Liver (tissue), 9 donors: ENCODE results near the gene DPP7. TPM values are rescaled to one million over a fixed set of nuclear protein-coding genes. Genes with fewer than 3 reads are reported as not detected.

ENCODE experiments used
- DNase-seq: peaks from one replicate; pipeline ENCODE4 v3.0.0-alpha.2; 2017; ENCODE audit warnings: low spot score
- H3K27ac ChIP-seq, 2 donors: one replicate each; pipeline ENCODE4 v1.7.0; 2013; ENCODE audit warnings: inconsistent platforms in 2 of 2, low read length in 2 of 2, control low read depth in 1 of 2, low read depth in 1 of 2, mild to moderate bottlenecking in 1 of 2
- H3K27me3 ChIP-seq, 4 donors: one replicate each; pipeline versions ENCODE4 v1.6.1 to v1.7.0; 2013; ENCODE audit warnings: low read length in 3 of 4, inconsistent platforms in 1 of 4, mild to moderate bottlenecking in 1 of 4, moderate library complexity in 1 of 4; ENCODE audit not compliant: control insufficient read depth in 4 of 4, insufficient read depth in 4 of 4
- H3K36me3 ChIP-seq, 4 donors: one replicate each; pipeline versions ENCODE4 v1.6.1 to v1.7.0; 2013; ENCODE audit warnings: low read length in 3 of 4, mild to moderate bottlenecking in 3 of 4, low read depth in 1 of 4, moderate library complexity in 1 of 4; ENCODE audit not compliant: control insufficient read depth in 4 of 4, insufficient read depth in 3 of 4
- H3K4me1 ChIP-seq, 4 donors: one replicate each; pipeline versions ENCODE4 v1.6.1 to v1.7.0; 2013; ENCODE audit warnings: low read length in 3 of 4, mild to moderate bottlenecking in 3 of 4, moderate library complexity in 1 of 4; ENCODE audit not compliant: control insufficient read depth in 4 of 4, insufficient read depth in 4 of 4
- H3K4me3 ChIP-seq, 3 donors: one replicate each; pipeline versions ENCODE4 v1.6.1 to v1.7.0; 2013; ENCODE audit warnings: low read length in 3 of 3, control low read depth in 1 of 3, low read depth in 1 of 3, mild to moderate bottlenecking in 1 of 3
- H3K9ac ChIP-seq, 2 donors: one replicate each; pipeline ENCODE4 v1.7.0; 2013; ENCODE audit warnings: low read length in 2 of 2, mild to moderate bottlenecking in 2 of 2, moderate library complexity in 2 of 2, control low read depth in 1 of 2, low read depth in 1 of 2
- H3K9me3 ChIP-seq, 4 donors: one replicate each; pipeline versions ENCODE4 v1.6.1 to v1.7.0; 2013; ENCODE audit warnings: low read length in 3 of 4; ENCODE audit not compliant: control insufficient read depth in 4 of 4
- ATF3 ChIP-seq: IDR thresholded peaks from 2 replicates; pipeline ENCODE4 v1.6.1; 2016; ENCODE audit warnings: antibody characterized with exemption
- CTCF ChIP-seq: fragments of 150-350 bp; IDR thresholded peaks from 2 replicates; pipeline ENCODE4 v1.5.1; 2017; ENCODE audit warnings: improper control_type of control experiment, low read depth, low read length; ENCODE audit not compliant: missing input control
- EGR1 ChIP-seq, 2 donors: IDR thresholded peaks; 2 replicates each; pipeline ENCODE4 v1.6.1; 2016 to 2018; ENCODE audit warnings: antibody characterized with exemption in 2 of 2, low read depth in 2 of 2
- FOXA1 ChIP-seq: IDR thresholded peaks from 2 replicates; pipeline ENCODE4 v1.6.1; 2016; ENCODE audit warnings: antibody characterized with exemption
- FOXA2 ChIP-seq: IDR thresholded peaks from 2 replicates; pipeline ENCODE4 v1.6.1; 2016; ENCODE audit warnings: antibody characterized with exemption
- GABPA ChIP-seq, 2 donors: IDR thresholded peaks in 1 of 2; conservative IDR thresholded peaks in 1 of 2; 2 replicates each; pipeline ENCODE4 v1.6.1; 2016; ENCODE audit warnings: antibody characterized with exemption in 2 of 2, mild to moderate bottlenecking in 1 of 2, moderate library complexity in 1 of 2
- HNF4A ChIP-seq, 2 donors: conservative IDR thresholded peaks; 2 replicates each; pipeline ENCODE4 v1.6.1; 2016; ENCODE audit warnings: antibody characterized with exemption in 2 of 2, mild to moderate bottlenecking in 2 of 2
- JUND ChIP-seq, 2 donors: IDR thresholded peaks; 2 replicates each; pipeline ENCODE4 v1.6.1; 2016; ENCODE audit warnings: antibody characterized with exemption in 2 of 2
- MAX ChIP-seq: IDR thresholded peaks from 2 replicates; pipeline ENCODE4 v1.6.1; 2016; ENCODE audit warnings: antibody characterized with exemption
- NR2F2 ChIP-seq: IDR thresholded peaks from 2 replicates; pipeline ENCODE4 v1.6.1; 2016; ENCODE audit warnings: antibody characterized with exemption
- REST ChIP-seq: IDR thresholded peaks from 2 replicates; pipeline ENCODE4 v1.6.1; 2016; ENCODE audit warnings: antibody characterized with exemption, mild to moderate bottlenecking
- RXRA ChIP-seq, 2 donors: IDR thresholded peaks; 2 replicates each; pipeline ENCODE4 v1.6.1; 2017 to 2018; ENCODE audit warnings: antibody characterized with exemption in 2 of 2, mild to moderate bottlenecking in 1 of 2
- SP1 ChIP-seq: IDR thresholded peaks from 2 replicates; pipeline ENCODE4 v1.6.1; 2018; ENCODE audit warnings: antibody characterized with exemption, mild to moderate bottlenecking
- TAF1 ChIP-seq: conservative IDR thresholded peaks from 2 replicates; pipeline ENCODE4 v1.6.1; 2016; ENCODE audit warnings: antibody characterized with exemption, mild to moderate bottlenecking
- YY1 ChIP-seq: IDR thresholded peaks from 2 replicates; pipeline ENCODE4 v1.6.1; 2016; ENCODE audit warnings: antibody characterized with exemption, mild to moderate bottlenecking
- ZBTB33 ChIP-seq: IDR thresholded peaks from 2 replicates; pipeline ENCODE4 v1.6.1; 2016; ENCODE audit warnings: antibody characterized with exemption
- WGBS: extraction: QIAGEN DNeasy Blood & Tissue Kit; methylation state at CpG from one replicate; pipeline ENCODE4 v1.1.7; 2013; 5-methylcytosine and 5-hydroxymethylcytosine counted together
- polyA plus RNA-seq, 2 donors: library from polyadenylated mRNA; stranded (reverse) in 1 of 2; unstranded in 1 of 2; fragments of 200-250 nt in 1 of 2; fragments of >200 nt in 1 of 2; fragmentation: Nextera tagmentation in 1 of 2; extraction: Ambion mirVana in 1 of 2; gene quantifications; one replicate each; pipeline versions ENCODE4 v1.2.1 to v1.2.3, GENCODE V29; 2013 to 2015
- total RNA-seq, 2 donors: library from RNA; depleted of rRNA; stranded (reverse); fragments of >200 nt; gene quantifications; one replicate each; pipeline ENCODE4 v1.2.3, GENCODE V29; 2014
- donor health status: healthy.
- donor health status: healthy.
- donor health status: healthy.
- donor health status: healthy.
- donor health status: healthy.

Gene DPP7
- total and polyA plus RNA-seq, 4 donors, result 25.0 to 71.1 (median 50.7) TPM

GRCh38 chr9:137141050-137141810 lies 26.7 kb upstream of the DPP7 start:
- Histone ChIP-seq H3K9ac (no peak overlapping the region), H3K36me3 (no peaks in the 10 kb centered on the region), H3K4me1 (no peaks in the 10 kb centered on the region), H3K4me3 (no peak overlapping the region), H3K9me3 (no peaks in the 10 kb centered on the region), H3K27me3 (peaks cover 7 to 16% (median 9%) of the 10 kb centered on the region in 4 donors), H3K27ac (no peak overlapping the region)
- WGBS, result 73% methylated on average over 17 of the region's 17 CpGs
- TF ChIP-seq NR2F2, result no peak
- no peak for TF ChIP-seq ZBTB33
- TF ChIP-seq EGR1 (IDR thresholded peaks at IDR 0.05; ENCODE audit: low read depth in 2 of 2), result no peak
- TF ChIP-seq SP1, result no peak
- TF ChIP-seq YY1, result no peak
- no peak for TF ChIP-seq ATF3
- TF ChIP-seq GABPA (IDR thresholded peaks at IDR 0.05 in 1 of 2, conservative IDR thresholded peaks at IDR 0.05 in 1 of 2), result no peak
- TF ChIP-seq MAX, result no peak
- TF ChIP-seq FOXA2, result no peak
- no peak for TF ChIP-seq FOXA1
- TF ChIP-seq CTCF, result no peak
- no peak for TF ChIP-seq JUND (IDR thresholded peaks at IDR 0.05)
- no peak for TF ChIP-seq REST
- no peak for TF ChIP-seq HNF4A (conservative IDR thresholded peaks at IDR 0.05)
- no peak for TF ChIP-seq TAF1
- TF ChIP-seq RXRA (IDR thresholded peaks at IDR 0.05), result no peak
- no peak for DNase-seq
